K562 (cell line): ENCODE results near the gene TMEM39A. TPM values are rescaled to one million over a fixed set of nuclear protein-coding genes. Genes with fewer than 3 reads are reported as not detected.

Experiments used
- ATAC-seq: fragments of 200-7000 bp; cut with Tn5 transposase; 3 replicates; pipeline ENCODE4 v1.9.1; 2020; ENCODE audit warnings: moderate library complexity
- BruUV-seq: library from RNA; stranded (reverse); fragments of 400-500 nt; replicated peaks from 2 replicates; lab custom pipeline; 2021; lab: Mats Ljungman, UMichigan
- CTCF ChIA-PET: fragments of 300-600 bp; formaldehyde crosslinking; extraction: SDS; loops from one replicate; lab custom pipeline; 2021; ENCODE audit warnings: low intra/inter-chr PET ratio; lab: Yijun Ruan, JAX
- POLR2A ChIA-PET: fragments of 300-600, 350-650 bp; sonication (Branson Sonifier 250); formaldehyde crosslinking; extraction: SDS; loops from one replicate; lab custom pipeline; 2021; ENCODE audit warnings: antibody characterized with exemption, inconsistent platforms; lab: Yijun Ruan, JAX
- DNase-seq, 4 experiments: peaks; one replicate each; pipeline versions ENCODE4 v3.0.0 to v3.0.0-alpha.2; 2011 to 2018; ENCODE audit warnings: low spot score in 3 of 4, mixed read lengths in 3 of 4; ENCODE audit errors: extremely low read depth in 1 of 4
- FAIRE-seq: peaks from 2 replicates; lab custom pipeline; 2011; peaks lifted over from hg19 to GRCh38; lab: Jason Lieb, UNC
- H2AFZ ChIP-seq: 2 replicates; pipeline ENCODE4 v1.6.0; 2011; ENCODE audit warnings: low read depth, low read length, control low read depth, inconsistent platforms
- H3K27ac ChIP-seq: fragments of 200-600 bp; 3 replicates; pipeline ENCODE4 v1.8.0; 2011; ENCODE audit warnings: low read depth, mild to moderate bottlenecking, control low read depth, inconsistent platforms, low read length, moderate library complexity, mixed read lengths; ENCODE audit errors: extremely low read depth
- H3K27me3 ChIP-seq, 2 experiments: fragments of 300-600 bp in 1 of 2; 2 replicates in 1 of 2; 3 replicates in 1 of 2; pipeline versions ENCODE4 v1.6.0 to v1.8.0; 2011; ENCODE audit warnings: inconsistent platforms in 2 of 2, low read length in 2 of 2, mild to moderate bottlenecking in 1 of 2, mixed read lengths in 1 of 2, moderate library complexity in 1 of 2; ENCODE audit not compliant: control insufficient read depth in 2 of 2, insufficient read depth in 2 of 2
- H3K36me3 ChIP-seq: fragments of 300-600 bp; 3 replicates; pipeline ENCODE4 v1.8.0; 2011; ENCODE audit warnings: mild to moderate bottlenecking, low read length, inconsistent platforms; ENCODE audit not compliant: control insufficient read depth, insufficient read depth
- H3K4me1 ChIP-seq, 2 experiments: fragments of 200-600 bp in 1 of 2; replicated peaks in 1 of 2; 2 replicates in 1 of 2; 3 replicates in 1 of 2; pipeline versions ENCODE4 v1.5.1 to v1.8.0; 2011; ENCODE audit warnings: inconsistent platforms in 2 of 2, low read length in 2 of 2, mild to moderate bottlenecking in 1 of 2, mixed read lengths in 1 of 2, moderate library complexity in 1 of 2; ENCODE audit not compliant: control insufficient read depth in 2 of 2, insufficient read depth in 2 of 2
- H3K4me2 ChIP-seq: 2 replicates; pipeline ENCODE4 v1.6.1; 2011; ENCODE audit warnings: low read length, control low read depth, inconsistent platforms, mixed read lengths; ENCODE audit not compliant: insufficient read depth
- H3K4me3 ChIP-seq: fragments of 200-600 bp; sonication (generic), shearing (Covaris generic); 2 replicates; pipeline ENCODE4 v1.5.1; 2016; ENCODE audit warnings: control low read depth, inconsistent platforms
- H3K79me2 ChIP-seq: fragments of 200-600 bp; 3 replicates; pipeline ENCODE4 v1.8.0; 2011; ENCODE audit warnings: low read length, inconsistent platforms; ENCODE audit not compliant: control insufficient read depth, insufficient read depth
- H3K9ac ChIP-seq, 2 experiments: 2 replicates each; pipeline versions ENCODE4 v1.6.0 to v1.6.1; 2011; ENCODE audit warnings: low read depth in 2 of 2, low read length in 2 of 2, control low read depth in 1 of 2, inconsistent platforms in 1 of 2, mild to moderate bottlenecking in 1 of 2, mixed read lengths in 1 of 2; ENCODE audit not compliant: insufficient read depth in 1 of 2
- H3K9me1 ChIP-seq: one replicate; pipeline ENCODE4 v1.6.0; 2011; ENCODE audit warnings: inconsistent platforms, mild to moderate bottlenecking, low read length, moderate library complexity; ENCODE audit not compliant: control insufficient read depth, insufficient read depth
- H3K9me3 ChIP-seq: replicated peaks from 2 replicates; pipeline ENCODE4 v1.5.1; 2011; ENCODE audit warnings: low read depth, low read length, inconsistent platforms; ENCODE audit not compliant: control insufficient read depth, insufficient read depth
- H4K20me1 ChIP-seq: replicated peaks from 2 replicates; pipeline ENCODE4 v1.6.1; 2011; ENCODE audit warnings: low read length, inconsistent platforms, mixed read lengths; ENCODE audit not compliant: control insufficient read depth, insufficient read depth
- ARID1B ChIP-seq: fragments of 450-650 bp; IDR thresholded peaks from 2 replicates; pipeline ENCODE4 v1.6.1; 2016; ENCODE audit warnings: antibody characterized with exemption, mild to moderate bottlenecking, inconsistent platforms
- CHD2 ChIP-seq: IDR thresholded peaks from 2 replicates; pipeline ENCODE4 v1.6.1; 2011; ENCODE audit warnings: low read depth, low read length
- DACH1 ChIP-seq: fragments of 450-650 bp; IDR thresholded peaks from 2 replicates; pipeline ENCODE4 v1.6.1; 2018; ENCODE audit not compliant: partially characterized antibody
- E4F1 ChIP-seq: fragments of 250-450 bp; sonication (Bioruptor Pico); IDR thresholded peaks from 2 replicates; pipeline ENCODE4 v1.5.0; 2021; ENCODE audit warnings: mild to moderate bottlenecking, borderline replicate concordance
- POLR3A ChIP-seq: IDR thresholded peaks from 2 replicates; pipeline ENCODE4 v1.6.1; 2011; ENCODE audit warnings: borderline replicate concordance, mild to moderate bottlenecking, moderate library complexity; ENCODE audit not compliant: insufficient read length, insufficient read depth; ENCODE audit errors: extremely low read depth
- RREB1 ChIP-seq: fragments of 250-450 bp; sonication (Bioruptor Pico); IDR thresholded peaks from 2 replicates; pipeline ENCODE4 v1.4.0; 2020
- XRCC3 ChIP-seq: fragments of 450-650 bp; IDR thresholded peaks from 2 replicates; pipeline ENCODE4 v1.6.1; 2017; ENCODE audit warnings: mild to moderate bottlenecking, moderate library complexity
- ZNF384 ChIP-seq: IDR thresholded peaks from 2 replicates; pipeline ENCODE4 v1.6.1; 2012; ENCODE audit warnings: low read depth, low read length, improper control_type of control experiment
- ZNF507 ChIP-seq: conservative IDR thresholded peaks from 2 replicates; pipeline ENCODE4 v1.6.1; 2017; ENCODE audit warnings: missing genetic modification characterization, missing compliant biosample characterization
- ZSCAN32 ChIP-seq: fragments of 450-650 bp; formaldehyde crosslinking; IDR thresholded peaks from 2 replicates; pipeline ENCODE4 v1.4.0; 2020; ENCODE audit warnings: mild to moderate bottlenecking, moderate library complexity
- WGBS: fragments of 100-300 bp; shearing (Covaris generic); methylation state at CpG from one replicate; pipeline ENCODE4 v1.1.6; 2016; ENCODE audit warnings: low coverage, mixed read lengths; ENCODE audit not compliant: insufficient coverage; ENCODE audit errors: missing lambda C conversion rate; 5-methylcytosine and 5-hydroxymethylcytosine counted together
- in situ Hi-C: fragments of 300-500 bp; cut with MboI; formaldehyde crosslinking; loops from 4 replicates; pipeline ENCODE4 v1.15.0; 2018; ENCODE audit warnings: inconsistent platforms, mixed read lengths
- intact Hi-C: fragments of 100-400 bp; cut with micrococcal nuclease; formaldehyde crosslinking; loops from 2 replicates; pipeline ENCODE4 v1.14.2; 2022
- polyA plus RNA-seq, 8 experiments: library from polyadenylated mRNA; depleted of rRNA in 4 of 8; stranded (reverse) in 5 of 8; unstranded in 3 of 8; fragments of >200 nt; fragmentation: Nextera tagmentation in 2 of 8; fragmentation: Illumina TruSeq in 1 of 8; extraction: Ambion mirVana in 2 of 8; extraction: Trizol in 1 of 8; gene quantifications; 2 replicates each; pipeline versions ENCODE4 v1.2.1 to v1.2.3, GENCODE V29; 2011 to 2014; ENCODE audit warnings: inconsistent platforms in 1 of 8, missing spikeins in 1 of 8
- total RNA-seq, 7 experiments: library from RNA; depleted of rRNA in 6 of 7; stranded (reverse); fragments of >200 nt in 6 of 7; fragmentation: Illumina TruSeq in 2 of 7; extraction: Trizol in 2 of 7; gene quantifications; 2 replicates each; pipeline versions ENCODE4 v1.2.1 to v1.2.3, GENCODE V29; 2011 to 2021; ENCODE audit warnings: low replicate concordance in 1 of 7
- TF ChIP-seq, protein P1 (sequence below): fragments of 450-650 bp; IDR thresholded peaks from 2 replicates; pipeline ENCODE4 v1.7.0; 2016; ENCODE audit warnings: borderline replicate concordance
- TF ChIP-seq, protein P2 (sequence below): fragments of 450-650 bp; formaldehyde crosslinking; IDR thresholded peaks from 2 replicates; pipeline ENCODE4 v1.4.0; 2022; ENCODE audit warnings: missing genetic modification characterization

TMEM39A gene
- total and polyA plus RNA-seq, 9 of the 15 experiments (the other 6 are each of a cell fraction or from before 2014, with no cell fraction given) = 12.0 to 41.5 (median 15.4) TPM

DNA sequence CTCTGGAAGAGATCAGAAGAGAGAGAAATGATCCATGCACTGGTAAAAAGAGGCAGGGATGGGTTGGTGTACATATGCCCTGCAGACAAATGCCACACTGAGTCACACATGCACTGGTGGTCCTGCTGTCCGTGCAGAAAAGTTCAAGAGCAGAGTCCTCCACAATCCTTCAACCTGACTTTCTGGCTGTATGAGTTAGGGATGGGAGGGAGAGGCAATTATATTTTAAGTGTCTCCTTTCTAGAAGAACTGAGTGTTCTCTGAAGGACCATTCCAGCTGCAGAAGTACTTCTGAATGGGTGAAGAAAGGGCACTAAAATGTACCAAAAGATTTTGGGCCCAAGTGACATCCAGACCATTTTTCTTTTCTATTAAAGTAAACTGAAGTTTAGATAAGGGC is 26.4 kb downstream of the TMEM39A start:
- Histone ChIP-seq H3K27ac (no peak overlapping the region; the same call in 2 of the 3 replicates), H3K79me2 (no peaks in the 10 kb centered on the region), H3K4me2 (no peak overlapping the region), H3K9me1 (no peaks in the 10 kb centered on the region), H3K9ac (no peak overlapping the region), H3K36me3 (peaks cover 73% of the 10 kb centered on the region), H3K27me3 (no peaks in the 10 kb centered on the region), H3K4me1 (no peaks in the 10 kb centered on the region), H2AFZ (no peak overlapping the region), H3K9me3 (no peaks in the 10 kb centered on the region; the same call in 1 of the 2 replicates), H3K4me3 (no peak overlapping the region), H4K20me1 (no peaks in the 10 kb centered on the region)
- no TSS peak for BruUV-seq
- DNase-seq = no peak
- CTCF ChIA-PET = no interaction called here
- POLR2A ChIA-PET = interaction anchor here (0.6 to 1.6 kb wide), 2 partner anchors 9 to 146 kb away, joined by 3 to 4 read pairs; no protein-coding TSS in a partner anchor
- intact Hi-C loops = no loop called here
- WGBS = 83% methylated on average over 1 of the region's 1 CpG
- no peak for FAIRE-seq
- in situ Hi-C loops = no loop called here
- no peak for ATAC-seq
- TF ChIP-seq, protein P1, sequence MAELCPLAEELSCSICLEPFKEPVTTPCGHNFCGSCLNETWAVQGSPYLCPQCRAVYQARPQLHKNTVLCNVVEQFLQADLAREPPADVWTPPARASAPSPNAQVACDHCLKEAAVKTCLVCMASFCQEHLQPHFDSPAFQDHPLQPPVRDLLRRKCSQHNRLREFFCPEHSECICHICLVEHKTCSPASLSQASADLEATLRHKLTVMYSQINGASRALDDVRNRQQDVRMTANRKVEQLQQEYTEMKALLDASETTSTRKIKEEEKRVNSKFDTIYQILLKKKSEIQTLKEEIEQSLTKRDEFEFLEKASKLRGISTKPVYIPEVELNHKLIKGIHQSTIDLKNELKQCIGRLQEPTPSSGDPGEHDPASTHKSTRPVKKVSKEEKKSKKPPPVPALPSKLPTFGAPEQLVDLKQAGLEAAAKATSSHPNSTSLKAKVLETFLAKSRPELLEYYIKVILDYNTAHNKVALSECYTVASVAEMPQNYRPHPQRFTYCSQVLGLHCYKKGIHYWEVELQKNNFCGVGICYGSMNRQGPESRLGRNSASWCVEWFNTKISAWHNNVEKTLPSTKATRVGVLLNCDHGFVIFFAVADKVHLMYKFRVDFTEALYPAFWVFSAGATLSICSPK = no peak
- TF ChIP-seq ZNF507 (tag) (no peak), POLR3A (no peak), RREB1 (no peak), ARID1B (no peak), CHD2 (no peak), ZNF384 (no peak), E4F1 (CRISPR knock-in tag) (no peak), DACH1 (no peak), XRCC3 (no peak), ZSCAN32 (CRISPR knock-in tag) (no peak)
- TF ChIP-seq, protein P2, sequence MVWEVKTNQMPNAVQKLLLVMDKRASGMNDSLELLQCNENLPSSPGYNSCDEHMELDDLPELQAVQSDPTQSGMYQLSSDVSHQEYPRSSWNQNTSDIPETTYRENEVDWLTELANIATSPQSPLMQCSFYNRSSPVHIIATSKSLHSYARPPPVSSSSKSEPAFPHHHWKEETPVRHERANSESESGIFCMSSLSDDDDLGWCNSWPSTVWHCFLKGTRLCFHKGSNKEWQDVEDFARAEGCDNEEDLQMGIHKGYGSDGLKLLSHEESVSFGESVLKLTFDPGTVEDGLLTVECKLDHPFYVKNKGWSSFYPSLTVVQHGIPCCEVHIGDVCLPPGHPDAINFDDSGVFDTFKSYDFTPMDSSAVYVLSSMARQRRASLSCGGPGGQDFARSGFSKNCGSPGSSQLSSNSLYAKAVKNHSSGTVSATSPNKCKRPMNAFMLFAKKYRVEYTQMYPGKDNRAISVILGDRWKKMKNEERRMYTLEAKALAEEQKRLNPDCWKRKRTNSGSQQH (CRISPR knock-in tag) = no peak
